ENCODE data around the gene RPS8. TPM values are rescaled to one million over a fixed set of nuclear protein-coding genes. Genes with fewer than 3 reads are reported as not detected.
"Not testable (repeated sequence)": the region's sequence is repeated elsewhere in the genome, so short reads cannot be mapped to it uniquely, and the experiment has no call there.

RPS8 gene
- total RNA-seq, 2 donors from 2014 or later: 1,080 to 1,461 TPM

DNA sequence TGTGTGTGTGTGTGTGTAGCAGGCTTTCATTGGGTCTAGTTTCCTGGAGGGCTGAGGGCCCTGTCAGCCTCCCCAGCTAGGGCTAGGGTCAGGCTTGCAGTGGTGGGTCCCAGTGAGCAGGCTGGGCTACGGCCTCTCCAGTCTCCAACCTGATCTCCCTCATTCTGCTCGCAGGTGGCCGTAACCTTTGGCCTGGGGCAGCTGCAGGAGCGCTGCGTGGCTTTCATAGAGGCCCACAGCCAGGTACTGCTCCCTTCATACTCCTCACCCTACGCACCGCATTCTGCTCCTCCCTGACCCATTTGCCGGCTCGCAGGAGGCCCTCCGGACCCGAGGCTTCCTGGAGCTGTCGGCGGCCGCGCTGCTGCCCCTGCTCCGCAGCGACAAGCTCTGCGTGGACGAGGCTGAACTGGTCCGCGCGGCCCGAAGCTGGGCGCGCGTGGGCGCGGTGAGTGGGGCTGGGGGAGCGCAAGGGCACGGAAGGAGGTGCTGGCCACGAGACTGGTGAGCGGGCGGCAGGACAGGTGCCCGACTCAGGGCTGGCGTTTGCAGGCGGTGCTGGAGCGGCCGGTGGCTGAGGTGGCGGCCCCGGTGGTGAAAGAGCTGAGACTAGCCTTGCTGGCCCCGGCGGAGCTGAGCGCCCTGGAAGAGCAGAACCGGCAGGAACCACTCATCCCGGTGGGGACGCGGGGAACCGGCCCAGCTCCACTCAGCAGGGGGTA, 37.6 kb downstream of the RPS8 start:
- Histone ChIP-seq H3K27ac (peak overlapping the region; percentile 80 to 94), H3K4me1 (peaks cover 0 to 57% of the 10 kb centered on the region in 2 donors), H3K9me3 (no peaks in the 10 kb centered on the region), H3K27me3 (no peaks in the 10 kb centered on the region), H3K4me3 (peak overlapping the region; percentile 48 to 50), H3K36me3 (peaks cover 11% of the 10 kb centered on the region)
- DNase-seq (ENCODE audit: low spot score): no peak
- TF ChIP-seq, protein P1, sequence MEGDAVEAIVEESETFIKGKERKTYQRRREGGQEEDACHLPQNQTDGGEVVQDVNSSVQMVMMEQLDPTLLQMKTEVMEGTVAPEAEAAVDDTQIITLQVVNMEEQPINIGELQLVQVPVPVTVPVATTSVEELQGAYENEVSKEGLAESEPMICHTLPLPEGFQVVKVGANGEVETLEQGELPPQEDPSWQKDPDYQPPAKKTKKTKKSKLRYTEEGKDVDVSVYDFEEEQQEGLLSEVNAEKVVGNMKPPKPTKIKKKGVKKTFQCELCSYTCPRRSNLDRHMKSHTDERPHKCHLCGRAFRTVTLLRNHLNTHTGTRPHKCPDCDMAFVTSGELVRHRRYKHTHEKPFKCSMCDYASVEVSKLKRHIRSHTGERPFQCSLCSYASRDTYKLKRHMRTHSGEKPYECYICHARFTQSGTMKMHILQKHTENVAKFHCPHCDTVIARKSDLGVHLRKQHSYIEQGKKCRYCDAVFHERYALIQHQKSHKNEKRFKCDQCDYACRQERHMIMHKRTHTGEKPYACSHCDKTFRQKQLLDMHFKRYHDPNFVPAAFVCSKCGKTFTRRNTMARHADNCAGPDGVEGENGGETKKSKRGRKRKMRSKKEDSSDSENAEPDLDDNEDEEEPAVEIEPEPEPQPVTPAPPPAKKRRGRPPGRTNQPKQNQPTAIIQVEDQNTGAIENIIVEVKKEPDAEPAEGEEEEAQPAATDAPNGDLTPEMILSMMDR (IDR thresholded peaks at IDR 0.05): no peak

DNA sequence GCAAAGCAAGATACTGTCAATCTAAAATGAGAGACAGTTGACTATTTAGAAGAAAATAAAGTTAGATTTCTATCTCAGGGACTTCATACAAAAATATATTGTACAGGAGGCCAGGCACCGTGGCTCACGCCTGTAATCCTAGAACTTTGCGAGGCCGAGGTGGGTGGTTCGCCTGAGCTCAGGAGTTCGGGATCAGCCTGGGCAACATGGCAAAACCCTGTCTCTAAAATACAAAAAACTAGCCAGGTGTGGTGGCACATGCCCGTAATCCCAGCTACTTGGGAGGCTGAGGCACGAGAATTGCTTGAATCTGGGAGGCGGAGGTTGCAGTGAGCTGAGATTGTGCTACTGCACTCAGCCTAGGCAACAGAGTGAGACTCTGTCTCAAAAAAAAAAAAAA, 40.6 kb downstream of the RPS8 start:
- not testable (repeated sequence) for H3K27ac ChIP-seq; H3K27me3 ChIP-seq; H3K9me3 ChIP-seq; DNase-seq (ENCODE audit: low spot score); H3K4me3 ChIP-seq
- peaks cover 11% of the 10 kb centered on the region for H3K36me3 ChIP-seq
- H3K4me1 ChIP-seq: peaks cover 0 to 43% of the 10 kb centered on the region in 2 donors

DNA sequence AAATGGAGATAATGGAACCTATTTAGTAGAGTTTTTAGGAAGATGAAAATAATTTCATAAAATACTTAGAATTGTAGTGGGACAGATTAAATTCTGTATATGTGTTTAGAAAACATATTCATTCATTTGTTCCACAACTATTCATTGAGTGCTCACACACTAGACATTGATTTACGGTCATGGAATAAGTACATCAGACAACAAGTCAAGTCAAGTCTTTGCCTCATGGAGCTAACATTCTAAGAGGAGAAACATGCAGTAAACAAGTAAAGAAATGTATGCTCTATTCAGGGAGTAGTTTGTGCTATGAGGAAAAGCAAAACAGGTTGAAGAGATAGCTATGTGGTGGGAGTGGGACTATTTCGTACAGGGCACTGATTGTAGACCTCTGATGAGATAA, 42.0 kb downstream of the RPS8 start:
- no peak for DNase-seq (ENCODE audit: low spot score)
- Histone ChIP-seq H3K9me3 (no peaks in the 10 kb centered on the region), H3K27ac (no peak overlapping the region), H3K4me3 (no peak overlapping the region), H3K4me1 (peaks cover 0 to 33% of the 10 kb centered on the region in 2 donors), H3K27me3 (no peaks in the 10 kb centered on the region), H3K36me3 (peaks cover 11% of the 10 kb centered on the region)
- TF ChIP-seq, protein P1 (IDR thresholded peaks at IDR 0.05): no peak

DNA sequence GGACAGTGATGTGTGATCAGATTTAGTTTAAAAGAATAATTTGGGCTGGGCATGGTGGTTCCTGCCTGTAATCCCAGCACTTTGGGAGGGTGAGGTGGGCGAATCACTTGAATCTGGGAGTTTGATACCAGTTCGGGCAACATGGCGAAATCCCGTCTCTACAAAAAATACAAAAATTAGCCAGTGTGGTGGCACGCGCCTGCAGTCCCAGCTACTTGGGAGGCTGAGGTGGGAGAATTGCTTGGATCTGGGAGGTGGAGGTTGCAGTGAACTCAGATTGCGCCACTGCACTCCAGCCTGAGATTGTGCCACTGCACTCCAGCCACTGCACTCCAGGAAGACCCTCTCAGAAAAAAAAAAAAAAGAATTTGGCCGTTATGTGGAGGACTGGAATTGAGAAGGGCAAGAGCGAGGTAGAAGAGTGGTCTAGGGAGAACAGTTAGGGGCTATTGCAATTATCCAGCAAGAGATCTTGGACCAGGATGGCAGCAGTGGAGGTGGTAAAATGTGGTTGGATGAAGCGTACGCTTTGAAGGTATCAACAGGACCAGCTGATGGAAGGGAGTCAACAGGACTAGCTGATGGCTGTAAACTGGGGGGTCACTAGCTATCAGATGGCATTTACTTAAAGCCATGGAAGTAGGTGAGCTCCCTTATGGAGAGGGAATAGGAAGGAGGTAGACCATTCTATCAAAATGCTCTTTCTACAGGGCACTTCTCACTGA, 42.6 kb downstream of the RPS8 start:
- H3K4me1 ChIP-seq: peaks cover 0 to 27% of the 10 kb centered on the region in 2 donors
- no peak overlapping the region for H3K4me3 ChIP-seq
- DNase-seq (ENCODE audit: low spot score): no peak
- no peaks in the 10 kb centered on the region for H3K27me3 ChIP-seq
- peak overlapping the region in 1 of 2 donors; percentile 92 for H3K27ac ChIP-seq
- no peaks in the 10 kb centered on the region for H3K9me3 ChIP-seq
- peaks cover 9% of the 10 kb centered on the region for H3K36me3 ChIP-seq
- TF ChIP-seq, protein P1 (IDR thresholded peaks at IDR 0.05): no peak

DNA sequence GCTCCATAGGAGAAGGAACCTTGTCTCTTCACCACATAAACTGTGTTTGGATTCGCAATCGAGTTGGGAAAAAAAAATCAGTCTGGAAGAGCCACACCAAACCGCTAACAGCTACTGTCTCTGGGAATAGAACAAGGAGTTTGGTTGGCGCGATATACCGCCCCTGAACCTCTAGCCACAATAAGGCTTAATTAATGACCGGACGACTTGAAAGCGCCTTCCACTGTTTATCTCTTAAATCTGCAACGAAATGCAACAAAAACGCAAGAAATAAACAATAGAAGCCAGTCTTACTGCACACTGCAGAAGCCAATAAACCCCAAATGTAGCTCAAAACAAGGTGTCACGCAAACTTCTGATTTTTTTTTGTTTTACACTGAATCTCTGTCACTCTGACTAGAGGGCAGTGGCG, 43.9 kb downstream of the RPS8 start:
- Histone ChIP-seq H3K27me3 (no peaks in the 10 kb centered on the region), H3K36me3 (peaks cover 5% of the 10 kb centered on the region), H3K4me1 (peaks cover 0 to 19% of the 10 kb centered on the region in 2 donors), H3K9me3 (no peaks in the 10 kb centered on the region), H3K4me3 (peak overlapping the region; percentile 56 to 58), H3K27ac (peak overlapping the region; percentile 90 to 92)
- no peak for DNase-seq (ENCODE audit: low spot score)
- TF ChIP-seq, protein P1 (IDR thresholded peaks at IDR 0.05): no peak

DNA sequence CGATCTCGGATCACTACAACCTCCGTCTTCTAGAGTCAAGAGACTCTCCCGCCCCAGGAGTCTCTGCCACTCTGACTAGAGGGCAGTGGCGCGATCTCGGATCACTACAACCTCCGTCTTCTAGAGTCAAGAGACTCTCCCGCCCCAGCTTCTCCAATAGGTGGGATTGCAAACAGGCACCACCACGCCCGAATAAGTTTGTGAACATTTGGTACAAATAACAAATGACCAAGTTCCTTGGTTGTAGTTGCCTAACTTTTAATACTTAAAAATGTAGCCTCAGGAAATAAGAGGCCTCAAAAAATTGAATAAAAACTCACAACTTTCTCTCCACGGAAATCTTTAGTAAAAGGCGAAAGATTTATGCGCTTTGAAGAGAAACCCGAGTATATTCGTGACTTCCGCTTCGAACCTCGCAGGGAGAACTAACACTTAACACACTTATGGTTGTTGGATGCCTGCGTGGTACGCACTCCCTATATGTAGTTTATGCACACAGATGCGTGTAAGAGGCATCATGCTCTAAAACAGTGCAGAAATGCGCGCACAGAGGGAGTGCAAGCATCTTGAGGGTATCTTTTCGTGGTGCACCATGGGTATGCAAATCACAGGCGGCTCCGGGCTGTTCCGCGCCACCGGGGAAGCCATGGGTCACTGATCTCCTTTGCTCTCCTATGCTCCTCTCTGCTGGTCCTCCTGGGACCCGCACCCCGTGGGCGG, 44.4 kb downstream of the RPS8 start:
- peak overlapping the region; percentile 90 to 92 for H3K27ac ChIP-seq
- H3K9me3 ChIP-seq: no peaks in the 10 kb centered on the region
- no peaks in the 10 kb centered on the region for H3K27me3 ChIP-seq
- peaks cover 0 to 19% of the 10 kb centered on the region in 2 donors for H3K4me1 ChIP-seq
- H3K36me3 ChIP-seq: peaks cover 5% of the 10 kb centered on the region
- TF ChIP-seq, protein P1 (IDR thresholded peaks at IDR 0.05): peak in 1 of 2 donors; percentile 22
- peak; percentile 91 for DNase-seq (ENCODE audit: low spot score)
- peak overlapping the region; percentile 56 to 58 for H3K4me3 ChIP-seq

All from right atrium auricular region (tissue), 2 donors.